Ovary (tissue), 3 donors: ENCODE data around the gene UBXN6.

Source experiments
- POLR2A ChIP-seq: fragments of 450-650 bp; IDR thresholded peaks from one replicate; pipeline ENCODE4 v1.6.1; 2017; ENCODE audit warnings: antibody characterized with exemption, mild to moderate bottlenecking, moderate library complexity
- TF ChIP-seq, protein P1 (sequence below), 3 donors: fragments of 450-650 bp in 2 of 3; fragments of 200-600 bp in 1 of 3; IDR thresholded peaks; one replicate each; pipeline versions ENCODE4 v1.5.1 to v1.8.0; 2016 to 2022; ENCODE audit warnings: antibody characterized with exemption in 3 of 3, mild to moderate bottlenecking in 1 of 3
- donor health status: DM: no; HTN: no; CAD: no.

- TF ChIP-seq, protein P1, sequence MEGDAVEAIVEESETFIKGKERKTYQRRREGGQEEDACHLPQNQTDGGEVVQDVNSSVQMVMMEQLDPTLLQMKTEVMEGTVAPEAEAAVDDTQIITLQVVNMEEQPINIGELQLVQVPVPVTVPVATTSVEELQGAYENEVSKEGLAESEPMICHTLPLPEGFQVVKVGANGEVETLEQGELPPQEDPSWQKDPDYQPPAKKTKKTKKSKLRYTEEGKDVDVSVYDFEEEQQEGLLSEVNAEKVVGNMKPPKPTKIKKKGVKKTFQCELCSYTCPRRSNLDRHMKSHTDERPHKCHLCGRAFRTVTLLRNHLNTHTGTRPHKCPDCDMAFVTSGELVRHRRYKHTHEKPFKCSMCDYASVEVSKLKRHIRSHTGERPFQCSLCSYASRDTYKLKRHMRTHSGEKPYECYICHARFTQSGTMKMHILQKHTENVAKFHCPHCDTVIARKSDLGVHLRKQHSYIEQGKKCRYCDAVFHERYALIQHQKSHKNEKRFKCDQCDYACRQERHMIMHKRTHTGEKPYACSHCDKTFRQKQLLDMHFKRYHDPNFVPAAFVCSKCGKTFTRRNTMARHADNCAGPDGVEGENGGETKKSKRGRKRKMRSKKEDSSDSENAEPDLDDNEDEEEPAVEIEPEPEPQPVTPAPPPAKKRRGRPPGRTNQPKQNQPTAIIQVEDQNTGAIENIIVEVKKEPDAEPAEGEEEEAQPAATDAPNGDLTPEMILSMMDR (IDR thresholded peaks at IDR 0.05), result no peak
- no peak for TF ChIP-seq POLR2A
Measured at GRCh38 chr19:4504297-4504701, 46.7 kb upstream of the UBXN6 start.
